ENCODE measurements around the gene COG6. TPM values are rescaled to one million over a fixed set of nuclear protein-coding genes. Genes with fewer than 3 reads are reported as not detected.
A peak's percentile ranks its signal among the peaks of the same experiment; 100 is the strongest.

The COG6 gene
- 24.3 and 30.3 TPM in 2 replicates for total RNA-seq

GRCh38 chr13:39655569-39656324 is at the start of gene COG6:
TSS of gene COG6 (plus strand) at chr13:39655662. CDS start at chr13:39655727, 65 bp downstream.
- Mint-ChIP-seq H3K27ac (peak within 1 kb of the TSS; percentile 92), H3K27me3 (peaks cover 11% of the 10 kb centered on the region), H3K9me3 (peaks cover 14% of the 10 kb centered on the region), H3K36me3 (ENCODE audit: low read depth) (peaks cover 15% of the 10 kb centered on the region), H3K4me1 (peaks cover 21% of the 10 kb centered on the region), H3K4me3 (peak within 1 kb of the TSS; percentile 92)
- intact Hi-C loops (cut with micrococcal nuclease) = loop anchor here (2.0 to 5.0 kb wide), 2 partner anchors 53 to 617 kb away; partner anchors contain the start of genes LHFPL6, NHLRC3 and PROSER1
- DNase-seq = peak; percentile 99

DNA sequence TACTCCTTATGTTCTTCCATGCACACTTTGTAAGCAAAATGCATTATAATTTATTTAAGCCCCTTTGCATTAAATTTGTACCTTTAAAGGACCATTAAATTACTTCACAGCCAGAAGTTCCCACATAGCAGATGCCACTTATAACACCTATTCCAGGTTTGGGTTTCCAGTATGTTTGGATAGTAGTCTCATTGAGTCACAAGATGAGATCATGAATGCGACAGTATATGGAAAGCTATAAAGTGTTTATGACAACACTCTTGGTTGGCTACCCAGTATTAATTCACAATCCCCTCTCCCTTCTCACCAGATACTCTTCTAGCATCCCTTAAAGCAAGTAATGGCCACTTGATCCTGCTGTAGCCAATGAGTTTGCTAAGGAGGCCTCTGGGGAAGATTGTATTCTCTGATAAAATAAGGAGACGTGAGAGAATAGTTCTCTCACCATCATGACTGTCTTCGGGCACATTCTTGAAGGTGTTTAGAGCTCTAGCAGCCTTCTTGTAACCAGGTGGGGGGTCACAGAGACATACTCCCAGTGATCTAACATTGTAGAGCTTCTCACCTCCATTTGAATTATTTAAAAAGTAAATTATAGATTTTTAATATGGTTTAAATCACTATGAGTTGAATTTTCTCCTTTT is 49.7 kb upstream of the COG6 start:
- H3K27me3 Mint-ChIP-seq = peaks cover 63% of the 10 kb centered on the region

DNA sequence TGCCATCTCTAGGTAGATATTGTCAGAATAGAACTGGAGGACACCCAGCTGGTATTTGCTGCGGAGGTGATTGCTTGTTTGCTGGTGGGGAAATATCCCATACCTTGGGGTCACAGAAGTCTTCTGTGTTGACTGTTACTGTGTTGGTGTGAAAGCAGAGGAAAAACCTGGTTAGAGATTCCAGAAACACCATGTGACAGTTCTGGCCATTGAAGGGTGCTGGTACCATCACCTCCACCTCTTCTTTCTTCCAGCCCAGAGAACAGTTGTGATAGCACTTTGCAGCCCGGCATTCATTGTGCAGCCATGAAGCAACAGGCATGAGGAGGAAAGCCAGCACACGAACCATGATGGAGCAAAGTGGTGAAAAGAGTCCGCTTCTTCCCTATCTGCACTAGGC is 47.6 kb upstream of the COG6 start:
- H3K27me3 Mint-ChIP-seq = peaks cover 53% of the 10 kb centered on the region
- H3K27ac Mint-ChIP-seq = no peak overlapping the region
- H3K4me1 Mint-ChIP-seq = peaks cover 7% of the 10 kb centered on the region
- intact Hi-C loops (cut with micrococcal nuclease) = no loop called here
- no peaks in the 10 kb centered on the region for H3K36me3 Mint-ChIP-seq (ENCODE audit: low read depth)
- no peak overlapping the region for H3K4me3 Mint-ChIP-seq
- no peak for DNase-seq
- H3K9me3 Mint-ChIP-seq = no peaks in the 10 kb centered on the region

More for the DNA sequence above, 49.7 kb upstream of the COG6 start:
- Mint-ChIP-seq H3K36me3 (ENCODE audit: low read depth) (no peaks in the 10 kb centered on the region), H3K4me1 (peaks cover 14% of the 10 kb centered on the region), H3K27ac (no peak overlapping the region), H3K4me3 (no peak overlapping the region), H3K9me3 (no peaks in the 10 kb centered on the region)
- intact Hi-C loops (cut with micrococcal nuclease) = no loop called here
- DNase-seq = no peak

DNA sequence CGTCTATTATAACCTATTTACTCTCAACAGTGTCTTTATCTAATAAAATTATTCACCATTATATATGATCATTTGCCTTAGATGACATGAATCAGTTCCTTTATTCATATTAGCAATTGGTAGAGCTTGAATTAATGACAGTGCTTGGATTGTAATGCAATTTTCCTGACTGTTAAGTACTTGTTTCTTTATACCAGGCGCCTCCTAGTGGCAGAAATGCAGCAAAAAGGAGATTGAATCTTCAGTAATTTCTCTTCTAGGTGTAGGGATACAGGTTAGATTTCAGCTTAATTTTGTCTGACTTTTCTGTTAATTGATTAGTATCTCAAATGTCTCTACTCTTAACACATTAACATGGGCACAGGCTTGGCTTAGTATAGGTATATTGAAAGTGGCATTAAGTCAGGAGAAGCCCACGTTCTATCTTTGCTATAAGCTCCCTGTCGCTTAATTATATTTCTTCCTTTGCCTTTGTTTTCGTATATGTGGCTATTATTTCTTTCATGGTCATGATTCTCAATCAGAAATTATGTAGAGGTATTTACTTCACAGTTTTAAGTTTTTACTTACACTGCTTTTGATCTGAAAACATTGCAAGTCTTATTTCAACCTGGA is 43.3 kb upstream of the COG6 start:
- Mint-ChIP-seq H3K27me3 (peaks cover 29% of the 10 kb centered on the region), H3K36me3 (ENCODE audit: low read depth) (no peaks in the 10 kb centered on the region), H3K27ac (no peak overlapping the region), H3K4me1 (no peaks in the 10 kb centered on the region), H3K4me3 (no peak overlapping the region), H3K9me3 (no peaks in the 10 kb centered on the region)
- DNase-seq = peak; percentile 85
- intact Hi-C loops (cut with micrococcal nuclease) = loop anchor here (1.0 to 10.0 kb wide), 5 partner anchors 65 to 561 kb away; no protein-coding TSS in a partner anchor

GRCh38 chr13:39616087-39616694 is 39.3 kb upstream of the COG6 start:
- Mint-ChIP-seq H3K36me3 (ENCODE audit: low read depth) (no peaks in the 10 kb centered on the region), H3K4me3 (no peak overlapping the region), H3K9me3 (no peaks in the 10 kb centered on the region), H3K4me1 (no peaks in the 10 kb centered on the region), H3K27ac (no peak overlapping the region), H3K27me3 (peaks cover 24% of the 10 kb centered on the region)
- intact Hi-C loops (cut with micrococcal nuclease) = loop anchor here (10.0 kb wide), 1 partner anchor 211 kb away; no protein-coding TSS in a partner anchor
- DNase-seq = peak; percentile 81

GRCh38 chr13:39618561-39618960 is 36.9 kb upstream of the COG6 start:
- Mint-ChIP-seq H3K27me3 (peaks cover 38% of the 10 kb centered on the region), H3K9me3 (no peaks in the 10 kb centered on the region), H3K4me1 (no peaks in the 10 kb centered on the region), H3K36me3 (ENCODE audit: low read depth) (no peaks in the 10 kb centered on the region), H3K4me3 (no peak overlapping the region), H3K27ac (no peak overlapping the region)
- DNase-seq = no peak
- intact Hi-C loops (cut with micrococcal nuclease) = loop anchor here (10.0 kb wide), 1 partner anchor 214 kb away; no protein-coding TSS in a partner anchor

- Mint-ChIP-seq H3K27me3 (peaks cover 28% of the 10 kb centered on the region), H3K4me3 (no peak overlapping the region), H3K36me3 (ENCODE audit: low read depth) (no peaks in the 10 kb centered on the region), H3K4me1 (no peaks in the 10 kb centered on the region), H3K9me3 (no peaks in the 10 kb centered on the region), H3K27ac (no peak overlapping the region)
- no peak for DNase-seq
- intact Hi-C loops (cut with micrococcal nuclease) = no loop called here
Observed at GRCh38 chr13:39623466-39623865, 32.0 kb upstream of the COG6 start.

- Mint-ChIP-seq H3K4me1 (no peaks in the 10 kb centered on the region), H3K27me3 (peaks cover 30% of the 10 kb centered on the region), H3K4me3 (no peak overlapping the region), H3K36me3 (ENCODE audit: low read depth) (no peaks in the 10 kb centered on the region), H3K9me3 (peaks cover 9% of the 10 kb centered on the region), H3K27ac (no peak overlapping the region)
- intact Hi-C loops (cut with micrococcal nuclease) = no loop called here
- no peak for DNase-seq
Observed at GRCh38 chr13:39631307-39631706, 24.2 kb upstream of the COG6 start.

DNA sequence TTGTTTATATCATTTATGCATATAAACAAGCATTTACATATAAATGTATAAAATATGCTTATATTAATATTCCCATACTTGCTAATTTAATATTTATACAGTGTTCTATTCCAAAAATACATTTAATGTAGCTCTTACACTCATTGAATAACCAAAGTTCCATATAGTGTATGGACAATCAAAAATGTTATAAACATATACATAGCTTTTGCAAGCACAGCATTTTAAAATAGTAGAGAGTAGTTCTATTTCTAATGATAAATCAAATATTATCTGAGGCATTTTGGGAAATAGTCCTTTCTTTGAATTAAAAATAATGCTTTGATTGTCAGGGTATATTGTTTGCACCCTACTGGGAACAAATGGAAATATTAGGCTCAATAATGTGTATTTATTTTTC is 22.5 kb upstream of the COG6 start:
- Mint-ChIP-seq H3K4me1 (no peaks in the 10 kb centered on the region), H3K27me3 (peaks cover 32% of the 10 kb centered on the region), H3K36me3 (ENCODE audit: low read depth) (no peaks in the 10 kb centered on the region), H3K4me3 (no peak overlapping the region), H3K27ac (no peak overlapping the region), H3K9me3 (peaks cover 9% of the 10 kb centered on the region)
- intact Hi-C loops (cut with micrococcal nuclease) = no loop called here
- no peak for DNase-seq

DNA sequence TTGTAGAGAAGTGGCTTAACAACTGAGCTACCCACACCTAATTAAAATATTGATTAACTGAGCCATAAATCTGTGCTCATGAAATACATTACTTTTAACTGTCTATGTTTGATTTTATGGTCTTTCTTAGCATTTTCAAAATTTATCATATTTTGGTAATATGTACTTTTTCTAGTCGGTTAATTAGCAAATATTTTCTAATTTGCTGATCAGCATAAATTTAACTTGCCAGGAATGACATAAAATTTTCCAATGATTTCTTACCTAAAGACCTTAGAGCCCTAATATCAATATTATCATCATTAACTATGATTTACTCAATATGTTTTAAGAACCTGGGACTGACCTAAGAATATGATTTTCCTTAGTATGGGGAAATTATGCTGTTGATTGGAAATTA is 19.9 kb upstream of the COG6 start:
- peaks cover 9% of the 10 kb centered on the region for H3K9me3 Mint-ChIP-seq
- intact Hi-C loops (cut with micrococcal nuclease) = no loop called here
- no peak overlapping the region for H3K27ac Mint-ChIP-seq
- H3K4me3 Mint-ChIP-seq = no peak overlapping the region
- H3K27me3 Mint-ChIP-seq = peaks cover 34% of the 10 kb centered on the region
- H3K36me3 Mint-ChIP-seq (ENCODE audit: low read depth) = no peaks in the 10 kb centered on the region
- no peak for DNase-seq
- no peaks in the 10 kb centered on the region for H3K4me1 Mint-ChIP-seq

- H3K4me1 Mint-ChIP-seq = no peaks in the 10 kb centered on the region
- no peaks in the 10 kb centered on the region for H3K36me3 Mint-ChIP-seq (ENCODE audit: low read depth)
- H3K9me3 Mint-ChIP-seq = no peaks in the 10 kb centered on the region
- DNase-seq = no peak
- no peak overlapping the region for H3K27ac Mint-ChIP-seq
- intact Hi-C loops (cut with micrococcal nuclease) = no loop called here
- H3K4me3 Mint-ChIP-seq = no peak overlapping the region
- H3K27me3 Mint-ChIP-seq = peaks cover 23% of the 10 kb centered on the region
Observed at GRCh38 chr13:39637890-39638289, 17.6 kb upstream of the COG6 start.

- Mint-ChIP-seq H3K36me3 (ENCODE audit: low read depth) (no peaks in the 10 kb centered on the region), H3K27me3 (peaks cover 14% of the 10 kb centered on the region), H3K27ac (no peak overlapping the region), H3K4me1 (no peaks in the 10 kb centered on the region), H3K4me3 (no peak overlapping the region), H3K9me3 (no peaks in the 10 kb centered on the region)
- DNase-seq = no peak
- intact Hi-C loops (cut with micrococcal nuclease) = no loop called here
Observed at GRCh38 chr13:39641645-39642044, 13.8 kb upstream of the COG6 start.

DNA sequence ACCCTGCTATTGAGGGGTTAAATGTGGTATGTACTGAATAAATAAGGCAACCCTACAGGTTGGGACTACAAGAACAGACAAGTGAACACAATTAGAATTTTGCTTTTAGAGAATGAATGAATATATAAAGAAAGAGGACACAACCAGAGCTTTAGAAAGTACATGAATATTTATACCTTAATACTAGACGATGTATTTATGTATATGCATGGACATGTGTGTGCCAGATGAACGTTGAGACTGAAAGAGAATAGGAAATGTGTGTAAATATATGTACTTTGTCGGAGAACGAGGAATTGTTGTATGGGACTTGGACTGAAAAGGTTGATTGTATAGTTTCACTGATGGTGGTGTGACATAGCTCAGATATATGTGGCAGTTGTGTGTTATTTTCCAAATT is 9.3 kb upstream of the COG6 start:
- Mint-ChIP-seq H3K4me3 (no peak overlapping the region), H3K9me3 (no peaks in the 10 kb centered on the region), H3K27ac (no peak overlapping the region), H3K27me3 (peaks cover 4% of the 10 kb centered on the region), H3K36me3 (ENCODE audit: low read depth) (no peaks in the 10 kb centered on the region), H3K4me1 (no peaks in the 10 kb centered on the region)
- intact Hi-C loops (cut with micrococcal nuclease) = no loop called here
- DNase-seq = no peak
